HUES48 (cell line): ENCODE data around the gene NUTF2.

Source experiments
- H3K27ac ChIP-seq: one replicate; pipeline ENCODE4 v1.7.0; 2013; ENCODE audit warnings: low read depth, low read length, inconsistent platforms
- H3K27me3 ChIP-seq: 2 replicates; pipeline ENCODE4 v1.6.1; 2013; ENCODE audit warnings: mild to moderate bottlenecking, low read length; ENCODE audit not compliant: control insufficient read depth, insufficient read depth
- H3K36me3 ChIP-seq: 2 replicates; pipeline ENCODE4 v1.6.1; 2013; ENCODE audit warnings: low read length; ENCODE audit not compliant: control insufficient read depth, insufficient read depth
- H3K4me1 ChIP-seq: 2 replicates; pipeline ENCODE4 v1.6.1; 2013; ENCODE audit warnings: mild to moderate bottlenecking, low read length; ENCODE audit not compliant: control insufficient read depth, insufficient read depth
- H3K4me3 ChIP-seq: 2 replicates; pipeline ENCODE4 v1.5.1; 2013; ENCODE audit warnings: mild to moderate bottlenecking, low read depth, low read length
- H3K9ac ChIP-seq: 2 replicates; pipeline ENCODE4 v1.6.1; 2013; ENCODE audit warnings: mild to moderate bottlenecking, low read depth, low read length, moderate library complexity
- H3K9me3 ChIP-seq: 2 replicates; pipeline ENCODE4 v1.6.1; 2013; ENCODE audit warnings: low read length; ENCODE audit not compliant: control insufficient read depth, insufficient read depth

The NUTF2 gene

DNA sequence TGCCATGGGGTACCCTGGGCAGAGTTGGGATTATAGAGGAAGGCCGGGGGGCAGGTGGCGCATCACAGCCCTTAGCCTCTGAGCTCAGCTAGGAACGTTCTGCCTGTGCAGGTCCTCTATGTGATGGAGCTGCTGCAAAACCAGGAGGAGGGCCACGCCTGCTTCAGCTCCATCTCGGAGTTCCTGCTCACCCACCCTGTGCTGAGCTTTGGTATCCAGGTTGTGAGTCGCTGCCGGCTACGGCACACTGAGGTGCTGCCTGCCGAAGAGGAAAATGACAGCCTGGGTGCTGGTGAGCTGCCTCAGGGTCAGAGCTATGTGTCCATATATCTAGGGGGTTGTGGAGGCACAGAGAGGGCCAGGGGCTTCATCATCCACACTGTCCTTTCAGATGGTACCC, 32.1 kb downstream of the NUTF2 start:
- Histone ChIP-seq H3K9ac (no peak overlapping the region), H3K9me3 (no peaks in the 10 kb centered on the region), H3K36me3 (peaks cover 80% of the 10 kb centered on the region), H3K4me3 (no peak overlapping the region), H3K4me1 (peaks cover 2% of the 10 kb centered on the region; the same call in 1 of the 2 replicates), H3K27ac (no peak overlapping the region), H3K27me3 (no peaks in the 10 kb centered on the region)

DNA sequence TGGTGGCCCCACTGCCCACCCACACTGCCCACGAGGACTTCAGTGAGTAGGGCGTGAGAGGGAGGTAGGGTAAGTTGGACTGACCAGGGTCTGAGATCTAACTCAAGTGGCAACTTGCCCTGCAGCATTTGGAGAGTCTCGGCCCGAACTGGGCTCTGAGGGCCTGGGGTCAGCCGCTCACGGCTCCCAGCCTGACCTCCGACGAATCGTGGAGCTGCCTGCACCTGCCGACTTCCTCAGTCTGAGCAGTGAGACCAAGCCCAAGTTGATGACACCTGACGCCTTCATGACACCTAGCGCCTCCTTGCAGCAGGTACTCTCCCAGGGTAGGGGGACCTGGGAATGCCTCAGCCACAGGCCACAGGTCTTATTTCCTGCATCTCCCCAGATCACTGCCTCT, 32.7 kb downstream of the NUTF2 start:
- Histone ChIP-seq H3K27ac (no peak overlapping the region), H3K27me3 (no peaks in the 10 kb centered on the region), H3K9ac (no peak overlapping the region), H3K4me3 (no peak overlapping the region), H3K36me3 (peaks cover 85% of the 10 kb centered on the region), H3K4me1 (peaks cover 3% of the 10 kb centered on the region), H3K9me3 (no peaks in the 10 kb centered on the region)

DNA sequence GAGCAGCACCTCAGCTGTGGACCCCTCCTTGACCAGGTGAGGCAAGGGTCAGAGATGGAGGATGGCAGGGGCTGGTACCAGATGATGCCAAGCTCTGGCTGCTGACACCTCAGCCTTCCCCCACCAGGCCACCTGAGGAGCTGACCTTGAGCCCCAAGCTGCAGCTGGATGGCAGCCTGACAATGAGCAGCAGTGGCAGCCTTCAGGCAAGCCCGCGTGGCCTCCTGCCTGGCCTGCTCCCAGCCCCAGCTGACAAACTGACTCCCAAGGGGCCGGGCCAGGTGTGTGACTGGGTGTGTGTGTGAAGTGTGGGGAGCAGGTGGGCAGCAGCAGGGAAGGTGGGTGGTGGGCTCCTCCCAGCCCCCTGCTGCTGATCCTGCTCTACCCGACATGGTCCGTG, 33.2 kb downstream of the NUTF2 start:
- Histone ChIP-seq H3K36me3 (peaks cover 85% of the 10 kb centered on the region), H3K27me3 (no peaks in the 10 kb centered on the region), H3K9me3 (no peaks in the 10 kb centered on the region), H3K27ac (no peak overlapping the region), H3K4me1 (peaks cover 5% of the 10 kb centered on the region), H3K4me3 (no peak overlapping the region), H3K9ac (no peak overlapping the region)

DNA sequence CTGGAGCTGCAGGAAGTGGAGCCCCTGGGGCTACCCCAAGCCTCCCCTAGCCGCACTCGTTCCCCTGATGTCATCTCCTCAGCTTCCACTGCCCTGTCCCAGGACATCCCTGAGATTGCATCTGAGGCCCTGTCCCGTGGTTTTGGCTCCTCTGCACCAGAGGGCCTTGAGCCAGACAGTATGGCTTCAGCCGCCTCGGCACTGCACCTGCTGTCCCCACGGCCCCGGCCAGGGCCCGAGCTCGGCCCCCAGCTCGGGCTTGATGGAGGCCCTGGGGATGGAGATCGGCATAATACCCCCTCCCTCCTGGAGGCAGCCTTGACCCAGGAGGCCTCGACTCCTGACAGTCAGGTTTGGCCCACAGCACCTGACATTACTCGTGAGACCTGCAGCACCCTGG, 33.9 kb downstream of the NUTF2 start:
- H3K9me3 ChIP-seq = no peaks in the 10 kb centered on the region
- H3K27me3 ChIP-seq = no peaks in the 10 kb centered on the region
- H3K27ac ChIP-seq = no peak overlapping the region
- H3K4me1 ChIP-seq = peaks cover 11% of the 10 kb centered on the region
- H3K4me3 ChIP-seq = no peak overlapping the region
- H3K36me3 ChIP-seq = peaks cover 85% of the 10 kb centered on the region
- H3K9ac ChIP-seq = no peak overlapping the region

DNA sequence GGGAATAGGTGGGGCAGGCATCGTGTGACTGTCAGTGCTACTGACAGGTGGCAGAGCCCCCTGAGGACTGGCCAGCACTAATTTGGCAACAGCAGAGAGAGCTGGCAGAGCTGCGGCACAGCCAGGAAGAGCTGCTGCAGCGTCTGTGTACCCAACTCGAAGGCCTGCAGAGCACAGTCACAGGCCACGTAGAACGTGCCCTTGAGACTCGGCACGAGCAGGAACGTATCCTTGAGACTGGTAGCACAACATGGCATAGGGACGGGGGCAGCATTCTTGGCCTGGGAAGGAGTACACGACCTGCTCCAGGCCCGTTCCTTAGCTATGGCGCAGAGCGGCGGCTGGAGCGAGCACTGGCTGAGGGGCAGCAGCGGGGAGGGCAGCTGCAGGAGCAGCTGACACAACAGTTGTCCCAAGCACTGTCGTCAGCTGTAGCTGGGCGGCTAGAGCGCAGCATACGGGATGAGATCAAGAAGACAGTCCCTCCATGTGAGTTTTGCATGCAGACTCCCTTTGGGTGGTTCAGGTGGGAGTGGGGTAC, 35.0 kb downstream of the NUTF2 start:
- H3K27me3 ChIP-seq = no peaks in the 10 kb centered on the region
- H3K36me3 ChIP-seq = peaks cover 75% of the 10 kb centered on the region
- peaks cover 17% of the 10 kb centered on the region for H3K4me1 ChIP-seq
- no peak overlapping the region for H3K4me3 ChIP-seq
- H3K9ac ChIP-seq = no peak overlapping the region
- no peak overlapping the region for H3K27ac ChIP-seq
- no peaks in the 10 kb centered on the region for H3K9me3 ChIP-seq

DNA sequence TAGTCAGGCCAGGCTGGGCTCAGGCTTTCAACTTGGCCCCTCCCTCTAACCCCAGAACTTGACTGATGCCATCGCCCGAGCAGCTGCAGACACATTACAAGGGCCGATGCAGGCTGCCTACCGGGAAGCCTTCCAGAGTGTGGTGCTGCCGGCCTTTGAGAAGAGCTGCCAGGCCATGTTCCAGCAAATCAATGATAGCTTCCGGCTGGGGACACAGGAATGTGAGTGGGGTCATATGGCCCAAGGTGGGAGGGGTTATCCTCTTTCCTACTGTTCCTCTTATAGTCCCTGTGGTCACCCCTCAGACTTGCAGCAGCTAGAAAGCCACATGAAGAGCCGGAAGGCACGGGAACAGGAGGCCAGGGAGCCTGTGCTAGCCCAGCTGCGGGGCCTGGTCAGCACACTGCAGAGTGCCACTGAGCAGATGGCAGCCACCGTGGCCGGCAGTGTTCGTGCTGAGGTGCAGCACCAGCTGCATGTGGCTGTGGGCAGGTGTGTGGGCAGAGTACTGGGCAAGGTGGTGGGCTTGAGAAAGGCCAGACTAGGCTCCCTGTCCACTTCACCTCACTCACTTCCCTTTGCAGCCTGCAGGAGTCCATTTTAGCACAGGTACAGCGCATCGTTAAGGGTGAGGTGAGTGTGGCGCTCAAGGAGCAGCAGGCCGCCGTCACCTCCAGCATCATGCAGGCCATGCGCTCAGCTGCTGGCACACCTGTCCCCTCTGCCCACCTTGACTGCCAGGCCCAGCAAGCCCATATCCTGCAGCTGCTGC, 35.8 kb downstream of the NUTF2 start:
- Histone ChIP-seq H3K27ac (no peak overlapping the region), H3K4me1 (peaks cover 18% of the 10 kb centered on the region), H3K36me3 (peaks cover 67% of the 10 kb centered on the region), H3K9me3 (no peaks in the 10 kb centered on the region), H3K9ac (no peak overlapping the region), H3K4me3 (no peak overlapping the region), H3K27me3 (no peaks in the 10 kb centered on the region)

DNA sequence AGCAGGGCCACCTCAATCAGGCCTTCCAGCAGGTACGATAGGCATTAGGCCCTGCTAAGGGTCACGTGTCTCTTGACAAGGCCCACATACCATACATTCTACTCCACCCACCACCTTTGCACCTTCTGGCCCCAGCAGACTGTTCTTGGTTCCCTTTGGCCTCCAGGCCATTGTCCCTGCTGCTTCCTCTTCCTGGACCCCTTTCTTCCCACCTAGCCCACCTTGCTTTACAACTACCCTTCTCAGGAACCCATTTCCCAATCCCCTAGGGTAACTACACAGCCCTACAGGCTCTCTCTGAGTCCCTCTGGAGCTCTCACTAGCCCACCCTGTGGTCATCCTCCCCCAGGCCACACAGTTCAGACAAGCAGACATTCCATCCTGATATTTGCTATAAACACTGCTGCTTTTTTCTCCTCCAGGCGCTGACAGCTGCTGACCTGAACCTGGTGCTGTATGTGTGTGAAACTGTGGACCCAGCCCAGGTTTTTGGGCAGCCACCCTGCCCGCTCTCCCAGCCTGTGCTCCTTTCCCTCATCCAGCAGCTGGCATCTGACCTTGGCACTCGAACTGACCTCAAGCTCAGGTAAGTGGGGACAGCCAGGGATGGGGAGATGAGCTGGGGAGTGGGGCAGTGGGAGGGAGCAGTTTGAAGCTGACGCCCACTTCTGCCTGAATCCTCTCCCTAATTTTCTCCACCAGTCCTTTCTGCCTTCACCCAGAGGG, 36.6 kb downstream of the NUTF2 start:
- Histone ChIP-seq H3K4me1 (peaks cover 18% of the 10 kb centered on the region), H3K27ac (no peak overlapping the region), H3K4me3 (no peak overlapping the region), H3K9ac (no peak overlapping the region), H3K9me3 (no peaks in the 10 kb centered on the region), H3K36me3 (peaks cover 59% of the 10 kb centered on the region), H3K27me3 (no peaks in the 10 kb centered on the region)

DNA sequence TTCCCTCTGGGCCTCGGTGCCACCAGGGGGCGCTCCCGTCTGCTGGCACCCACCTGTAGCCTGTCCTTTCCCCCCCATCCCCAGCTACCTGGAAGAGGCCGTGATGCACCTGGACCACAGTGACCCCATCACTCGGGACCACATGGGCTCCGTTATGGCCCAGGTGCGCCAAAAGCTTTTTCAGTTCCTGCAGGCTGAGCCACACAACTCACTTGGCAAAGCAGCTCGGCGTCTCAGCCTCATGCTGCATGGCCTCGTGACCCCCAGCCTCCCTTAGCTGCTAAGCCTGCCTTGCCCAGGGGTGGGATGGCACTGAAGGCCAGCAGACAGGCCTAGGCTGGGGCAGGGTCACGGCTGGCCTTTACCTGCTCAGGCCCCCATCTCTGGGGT, 37.1 kb downstream of the NUTF2 start:
- H3K27ac ChIP-seq = no peak overlapping the region

DNA sequence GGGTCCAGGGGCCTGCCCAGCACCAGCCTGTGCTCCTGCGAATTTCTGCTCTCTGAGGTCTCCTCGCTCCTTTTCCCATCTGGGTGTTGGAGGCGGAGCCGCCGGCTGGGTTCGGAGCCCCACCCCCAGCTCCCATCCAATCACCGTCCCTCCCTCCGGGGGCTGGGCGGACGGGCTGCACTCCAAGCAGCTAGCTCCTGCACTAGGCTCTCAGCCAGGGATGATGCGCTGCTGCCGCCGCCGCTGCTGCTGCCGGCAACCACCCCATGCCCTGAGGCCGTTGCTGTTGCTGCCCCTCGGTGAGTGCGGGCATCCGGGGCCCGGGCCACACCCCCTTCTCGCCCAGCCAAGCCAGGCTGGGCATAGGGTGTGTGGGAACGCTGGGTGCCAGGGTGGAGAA, 38.0 kb downstream of the NUTF2 start, which contains the start of gene NRN1L:
Gene NRN1L (plus strand): TSS at position 202 of the 400 bp plus-strand sequence. CDS start 19 bp downstream, at position 221.
- H3K9me3 ChIP-seq = no peaks in the 10 kb centered on the region
- H3K27ac ChIP-seq = peak within 1 kb of the TSS; percentile 31
- H3K27me3 ChIP-seq = no peaks in the 10 kb centered on the region
- peak within 1 kb of the TSS; percentile 40; the same call in 1 of the 2 replicates for H3K4me3 ChIP-seq
- peaks cover 45% of the 10 kb centered on the region for H3K36me3 ChIP-seq
- peaks cover 18% of the 10 kb centered on the region for H3K4me1 ChIP-seq
- H3K9ac ChIP-seq = peak within 1 kb of the TSS; percentile 10; the same call in 1 of the 2 replicates

More for the DNA sequence above, 37.1 kb downstream of the NUTF2 start:
- Histone ChIP-seq H3K27me3 (no peaks in the 10 kb centered on the region), H3K9ac (no peak overlapping the region), H3K9me3 (no peaks in the 10 kb centered on the region), H3K36me3 (peaks cover 54% of the 10 kb centered on the region), H3K4me3 (no peak overlapping the region), H3K4me1 (peaks cover 18% of the 10 kb centered on the region)

DNA sequence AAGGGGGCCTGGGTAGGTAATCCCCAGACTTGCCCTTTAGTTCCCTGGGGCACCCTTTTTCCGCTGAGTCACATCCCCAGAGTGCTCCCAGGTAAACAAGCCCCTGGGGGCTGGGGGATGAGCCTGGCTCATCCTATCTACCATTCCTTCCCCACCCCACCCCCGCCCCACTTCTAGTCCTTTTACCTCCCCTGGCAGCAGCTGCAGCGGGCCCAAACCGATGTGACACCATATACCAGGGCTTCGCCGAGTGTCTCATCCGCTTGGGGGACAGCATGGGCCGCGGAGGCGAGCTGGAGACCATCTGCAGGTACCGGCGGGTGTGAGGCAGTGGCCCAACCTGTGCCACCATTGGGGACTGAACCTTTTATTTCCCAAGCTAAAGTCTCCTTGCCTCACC, 38.8 kb downstream of the NUTF2 start:
- H3K36me3 ChIP-seq = peaks cover 37% of the 10 kb centered on the region
- peaks cover 18% of the 10 kb centered on the region for H3K4me1 ChIP-seq
- no peak overlapping the region for H3K27ac ChIP-seq
- no peaks in the 10 kb centered on the region for H3K9me3 ChIP-seq
- no peak overlapping the region for H3K4me3 ChIP-seq
- H3K9ac ChIP-seq = no peak overlapping the region
- H3K27me3 ChIP-seq = no peaks in the 10 kb centered on the region

DNA sequence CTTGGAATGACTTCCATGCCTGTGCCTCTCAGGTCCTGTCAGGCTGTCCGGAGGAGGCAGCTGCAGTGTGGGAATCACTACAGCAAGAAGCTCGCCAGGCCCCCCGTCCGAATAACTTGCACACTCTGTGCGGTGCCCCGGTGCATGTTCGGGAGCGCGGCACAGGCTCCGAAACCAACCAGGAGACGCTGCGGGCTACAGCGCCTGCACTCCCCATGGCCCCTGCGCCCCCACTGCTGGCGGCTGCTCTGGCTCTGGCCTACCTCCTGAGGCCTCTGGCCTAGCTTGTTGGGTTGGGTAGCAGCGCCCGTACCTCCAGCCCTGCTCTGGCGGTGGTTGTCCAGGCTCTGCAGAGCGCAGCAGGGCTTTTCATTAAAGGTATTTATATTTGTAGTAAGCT, 39.2 kb downstream of the NUTF2 start:
- Histone ChIP-seq H3K36me3 (peaks cover 33% of the 10 kb centered on the region), H3K9ac (no peak overlapping the region), H3K9me3 (no peaks in the 10 kb centered on the region), H3K4me3 (no peak overlapping the region), H3K4me1 (peaks cover 18% of the 10 kb centered on the region), H3K27me3 (no peaks in the 10 kb centered on the region), H3K27ac (no peak overlapping the region)
